HepG2 (cell line): ENCODE data around the gene REST. TPM values are rescaled to one million over a fixed set of nuclear protein-coding genes. Genes with fewer than 3 reads are reported as not detected.

Experiments used
- ESRRA ChIP-seq: sonication (generic); formaldehyde crosslinking; IDR thresholded peaks from 2 replicates; pipeline ENCODE4 v1.5.1; 2020; ENCODE audit warnings: mild to moderate bottlenecking, low read depth, missing genetic modification reagents
- HNRNPH1 ChIP-seq: fragments of 200-400 bp; formaldehyde crosslinking; optimal IDR thresholded peaks from 2 replicates; pipeline ENCODE3; 2017; ENCODE audit warnings: mild to moderate bottlenecking, low read depth, low read length
- KAT7 ChIP-seq: IDR thresholded peaks from 2 replicates; pipeline ENCODE4 v1.6.1; 2018; ENCODE audit warnings: borderline replicate concordance, missing compliant biosample characterization
- MAFF ChIP-seq: IDR thresholded peaks from 2 replicates; pipeline ENCODE4 v1.6.1; 2011; ENCODE audit warnings: low read depth, low read length, improper control_type of control experiment
- SMARCC2 ChIP-seq: fragments of 450-650 bp; IDR thresholded peaks from 2 replicates; pipeline ENCODE4 v1.6.1; 2017; ENCODE audit warnings: antibody characterized with exemption, mild to moderate bottlenecking
- ZFP90 ChIP-seq: sonication (generic); formaldehyde crosslinking; IDR thresholded peaks from 2 replicates; pipeline ENCODE4 v1.8.0; 2022; ENCODE audit warnings: missing genetic modification reagents, mild to moderate bottlenecking, inconsistent platforms, borderline replicate concordance
- ZNF292 ChIP-seq: sonication (generic); formaldehyde crosslinking; IDR thresholded peaks from 2 replicates; pipeline ENCODE4 v1.8.1; 2022; ENCODE audit warnings: mild to moderate bottlenecking, low read depth, missing genetic modification reagents, borderline replicate concordance
- polyA plus RNA-seq, 8 experiments: library from polyadenylated mRNA; depleted of rRNA in 3 of 8; stranded (reverse) in 7 of 8; unstranded in 1 of 8; fragments of >200 nt; fragmentation: Illumina TruSeq in 4 of 8; extraction: Trizol in 4 of 8; gene quantifications; 2 replicates each; pipeline versions ENCODE4 v1.2.1 to v1.2.3, GENCODE V29; 2011 to 2016; ENCODE audit warnings: low read depth in 4 of 8, missing spikeins in 1 of 8, mixed read lengths in 1 of 8; ENCODE audit not compliant: insufficient read depth in 1 of 8
- total RNA-seq, 5 experiments: library from RNA; depleted of rRNA; stranded (reverse); fragments of >200 nt; fragmentation: Illumina TruSeq; extraction: Trizol; gene quantifications; 2 replicates each; pipeline ENCODE4 v1.2.3, GENCODE V29; 2016; ENCODE audit warnings: low read depth in 1 of 5
- TF ChIP-seq, protein P1 (sequence below), 2 experiments: sonication (generic) in 1 of 2; formaldehyde crosslinking in 1 of 2; IDR thresholded peaks; 2 replicates each; pipeline versions ENCODE4 v1.4.0 to v1.6.1; 2016 to 2020; ENCODE audit warnings: borderline replicate concordance in 1 of 2, low read depth in 1 of 2, mild to moderate bottlenecking in 1 of 2, missing genetic modification reagents in 1 of 2
- TF ChIP-seq, protein P2 (sequence below): sonication (generic); formaldehyde crosslinking; IDR thresholded peaks from 2 replicates; pipeline ENCODE4 v1.4.0; 2020; ENCODE audit warnings: missing genetic modification reagents, borderline replicate concordance
- TF ChIP-seq, protein P3 (sequence below): sonication (generic); formaldehyde crosslinking; IDR thresholded peaks from 2 replicates; pipeline ENCODE4 v1.5.1; 2020; ENCODE audit warnings: mild to moderate bottlenecking, missing genetic modification reagents
- TF ChIP-seq, protein P4 (sequence below): sonication (generic); formaldehyde crosslinking; IDR thresholded peaks from 2 replicates; pipeline ENCODE4 v1.5.1; 2020; ENCODE audit warnings: mild to moderate bottlenecking, missing genetic modification reagents, moderate library complexity
- TF ChIP-seq, protein P5 (sequence below): sonication (generic); formaldehyde crosslinking; IDR thresholded peaks from 2 replicates; pipeline ENCODE4 v1.5.1; 2020; ENCODE audit warnings: mild to moderate bottlenecking, moderate library complexity, missing genetic modification reagents

Gene REST
- total and polyA plus RNA-seq, 2 of the 13 experiments (the other 11 are each of a cell fraction or from before 2014, with no cell fraction given) = 12.7 to 22.4 TPM

DNA sequence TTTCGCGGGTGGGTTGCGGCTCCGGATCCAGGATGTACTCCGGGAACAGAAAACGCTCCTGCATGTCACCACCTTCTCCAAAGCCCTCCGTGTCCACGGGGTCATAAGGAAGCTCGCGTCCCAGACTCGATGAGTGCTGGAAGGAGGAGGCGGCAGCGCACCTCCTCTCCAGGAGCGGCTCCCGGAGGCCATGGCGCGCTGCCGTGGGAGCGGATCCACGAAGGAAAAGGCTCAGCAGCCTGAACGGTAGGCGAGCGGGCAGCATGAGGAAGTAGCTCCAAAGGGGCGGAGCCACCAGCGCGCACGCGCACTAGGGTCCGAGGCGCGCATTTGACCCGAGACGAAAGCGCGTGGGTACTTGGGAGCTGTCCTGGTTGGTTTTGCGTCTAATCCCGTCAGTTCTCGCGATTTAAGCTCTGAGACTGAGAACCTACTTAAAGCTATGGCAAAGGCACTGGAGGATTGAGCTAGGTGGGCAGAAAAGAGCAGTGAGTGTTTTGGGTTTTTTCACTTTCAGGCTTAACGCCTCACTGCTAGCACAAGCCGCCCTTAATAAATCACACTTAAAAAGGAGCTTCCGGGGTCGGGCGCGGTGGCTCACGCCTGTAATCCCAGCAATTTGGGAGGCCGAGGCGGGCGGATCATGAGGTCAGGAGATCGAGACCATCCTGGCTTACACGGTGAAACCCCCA is 69.8 kb downstream of the REST start, which contains the start of gene NOA1 (continued):
- TF ChIP-seq, protein P1, sequence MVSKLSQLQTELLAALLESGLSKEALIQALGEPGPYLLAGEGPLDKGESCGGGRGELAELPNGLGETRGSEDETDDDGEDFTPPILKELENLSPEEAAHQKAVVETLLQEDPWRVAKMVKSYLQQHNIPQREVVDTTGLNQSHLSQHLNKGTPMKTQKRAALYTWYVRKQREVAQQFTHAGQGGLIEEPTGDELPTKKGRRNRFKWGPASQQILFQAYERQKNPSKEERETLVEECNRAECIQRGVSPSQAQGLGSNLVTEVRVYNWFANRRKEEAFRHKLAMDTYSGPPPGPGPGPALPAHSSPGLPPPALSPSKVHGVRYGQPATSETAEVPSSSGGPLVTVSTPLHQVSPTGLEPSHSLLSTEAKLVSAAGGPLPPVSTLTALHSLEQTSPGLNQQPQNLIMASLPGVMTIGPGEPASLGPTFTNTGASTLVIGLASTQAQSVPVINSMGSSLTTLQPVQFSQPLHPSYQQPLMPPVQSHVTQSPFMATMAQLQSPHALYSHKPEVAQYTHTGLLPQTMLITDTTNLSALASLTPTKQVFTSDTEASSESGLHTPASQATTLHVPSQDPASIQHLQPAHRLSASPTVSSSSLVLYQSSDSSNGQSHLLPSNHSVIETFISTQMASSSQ (IDR thresholded peaks at IDR 0.05; ENCODE audit: low read depth) = no peak
- TF ChIP-seq, protein P1 (CRISPR knock-in tag; IDR thresholded peaks at IDR 0.05; ENCODE audit: borderline replicate concordance) = no peak; the same call in 1 of the 2 replicates
- TF ChIP-seq, protein P2, sequence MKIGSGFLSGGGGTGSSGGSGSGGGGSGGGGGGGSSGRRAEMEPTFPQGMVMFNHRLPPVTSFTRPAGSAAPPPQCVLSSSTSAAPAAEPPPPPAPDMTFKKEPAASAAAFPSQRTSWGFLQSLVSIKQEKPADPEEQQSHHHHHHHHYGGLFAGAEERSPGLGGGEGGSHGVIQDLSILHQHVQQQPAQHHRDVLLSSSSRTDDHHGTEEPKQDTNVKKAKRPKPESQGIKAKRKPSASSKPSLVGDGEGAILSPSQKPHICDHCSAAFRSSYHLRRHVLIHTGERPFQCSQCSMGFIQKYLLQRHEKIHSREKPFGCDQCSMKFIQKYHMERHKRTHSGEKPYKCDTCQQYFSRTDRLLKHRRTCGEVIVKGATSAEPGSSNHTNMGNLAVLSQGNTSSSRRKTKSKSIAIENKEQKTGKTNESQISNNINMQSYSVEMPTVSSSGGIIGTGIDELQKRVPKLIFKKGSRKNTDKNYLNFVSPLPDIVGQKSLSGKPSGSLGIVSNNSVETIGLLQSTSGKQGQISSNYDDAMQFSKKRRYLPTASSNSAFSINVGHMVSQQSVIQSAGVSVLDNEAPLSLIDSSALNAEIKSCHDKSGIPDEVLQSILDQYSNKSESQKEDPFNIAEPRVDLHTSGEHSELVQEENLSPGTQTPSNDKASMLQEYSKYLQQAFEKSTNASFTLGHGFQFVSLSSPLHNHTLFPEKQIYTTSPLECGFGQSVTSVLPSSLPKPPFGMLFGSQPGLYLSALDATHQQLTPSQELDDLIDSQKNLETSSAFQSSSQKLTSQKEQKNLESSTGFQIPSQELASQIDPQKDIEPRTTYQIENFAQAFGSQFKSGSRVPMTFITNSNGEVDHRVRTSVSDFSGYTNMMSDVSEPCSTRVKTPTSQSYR (CRISPR knock-in tag) = no peak
- TF ChIP-seq SMARCC2 (no peak), HNRNPH1 (no peak), ESRRA (no peak), ZFP90 (0 out of 2 replicates have a peak, but pooled peaks have one; percentile 66), KAT7 (CRISPR knock-in tag) (no peak; the same call in 1 of the 2 replicates), ZNF292 (CRISPR knock-in tag) (no peak), MAFF (0 out of 2 replicates have a peak, but pooled peaks have one; percentile 5)
- TF ChIP-seq, protein P3, sequence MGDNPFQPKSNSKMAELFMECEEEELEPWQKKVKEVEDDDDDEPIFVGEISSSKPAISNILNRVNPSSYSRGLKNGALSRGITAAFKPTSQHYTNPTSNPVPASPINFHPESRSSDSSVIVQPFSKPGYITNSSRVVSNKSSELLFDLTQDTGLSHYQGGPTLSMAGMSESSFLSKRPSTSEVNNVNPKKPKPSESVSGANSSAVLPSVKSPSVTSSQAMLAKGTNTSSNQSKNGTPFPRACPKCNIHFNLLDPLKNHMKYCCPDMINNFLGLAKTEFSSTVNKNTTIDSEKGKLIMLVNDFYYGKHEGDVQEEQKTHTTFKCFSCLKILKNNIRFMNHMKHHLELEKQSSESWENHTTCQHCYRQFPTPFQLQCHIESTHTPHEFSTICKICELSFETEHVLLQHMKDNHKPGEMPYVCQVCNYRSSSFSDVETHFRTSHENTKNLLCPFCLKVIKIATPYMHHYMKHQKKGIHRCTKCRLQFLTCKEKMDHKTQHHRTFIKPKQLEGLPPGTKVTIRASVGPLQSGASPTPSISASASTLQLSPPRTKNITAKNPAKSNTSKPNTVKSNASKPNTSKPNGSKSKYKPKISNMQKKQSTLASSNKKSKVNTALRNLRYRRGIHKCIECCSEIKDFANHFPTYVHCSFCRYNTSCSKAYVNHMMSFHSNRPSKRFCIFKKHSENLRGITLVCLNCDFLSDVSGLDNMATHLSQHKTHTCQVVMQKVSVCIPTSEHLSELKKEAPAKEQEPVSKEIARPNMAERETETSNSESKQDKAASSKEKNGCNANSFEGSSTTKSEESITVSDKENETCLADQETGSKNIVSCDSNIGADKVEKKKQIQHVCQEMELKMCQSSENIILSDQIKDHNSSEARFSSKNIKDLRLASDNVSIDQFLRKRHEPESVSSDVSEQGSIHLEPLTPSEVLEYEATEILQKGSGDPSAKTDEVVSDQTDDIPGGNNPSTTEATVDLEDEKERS (CRISPR knock-in tag) = no peak
- TF ChIP-seq, protein P4, sequence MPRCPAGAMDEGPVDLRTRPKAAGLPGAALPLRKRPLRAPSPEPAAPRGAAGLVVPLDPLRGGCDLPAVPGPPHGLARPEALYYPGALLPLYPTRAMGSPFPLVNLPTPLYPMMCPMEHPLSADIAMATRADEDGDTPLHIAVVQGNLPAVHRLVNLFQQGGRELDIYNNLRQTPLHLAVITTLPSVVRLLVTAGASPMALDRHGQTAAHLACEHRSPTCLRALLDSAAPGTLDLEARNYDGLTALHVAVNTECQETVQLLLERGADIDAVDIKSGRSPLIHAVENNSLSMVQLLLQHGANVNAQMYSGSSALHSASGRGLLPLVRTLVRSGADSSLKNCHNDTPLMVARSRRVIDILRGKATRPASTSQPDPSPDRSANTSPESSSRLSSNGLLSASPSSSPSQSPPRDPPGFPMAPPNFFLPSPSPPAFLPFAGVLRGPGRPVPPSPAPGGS (CRISPR knock-in tag) = peak; percentile 53; the same call in 1 of the 2 replicates
- TF ChIP-seq, protein P5, sequence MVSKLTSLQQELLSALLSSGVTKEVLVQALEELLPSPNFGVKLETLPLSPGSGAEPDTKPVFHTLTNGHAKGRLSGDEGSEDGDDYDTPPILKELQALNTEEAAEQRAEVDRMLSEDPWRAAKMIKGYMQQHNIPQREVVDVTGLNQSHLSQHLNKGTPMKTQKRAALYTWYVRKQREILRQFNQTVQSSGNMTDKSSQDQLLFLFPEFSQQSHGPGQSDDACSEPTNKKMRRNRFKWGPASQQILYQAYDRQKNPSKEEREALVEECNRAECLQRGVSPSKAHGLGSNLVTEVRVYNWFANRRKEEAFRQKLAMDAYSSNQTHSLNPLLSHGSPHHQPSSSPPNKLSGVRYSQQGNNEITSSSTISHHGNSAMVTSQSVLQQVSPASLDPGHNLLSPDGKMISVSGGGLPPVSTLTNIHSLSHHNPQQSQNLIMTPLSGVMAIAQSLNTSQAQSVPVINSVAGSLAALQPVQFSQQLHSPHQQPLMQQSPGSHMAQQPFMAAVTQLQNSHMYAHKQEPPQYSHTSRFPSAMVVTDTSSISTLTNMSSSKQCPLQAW = peak; percentile 64
